Measurements from ENCODE around the gene MIOX. TPM values are rescaled to one million over a fixed set of nuclear protein-coding genes. Genes with fewer than 3 reads are reported as not detected.

MIOX gene
- total and polyA plus RNA-seq, 10 of the 15 experiments (the other 5 are each of a cell fraction or from before 2014, with no cell fraction given) = 0.10 to 0.31 TPM; not detected in 8

DNA sequence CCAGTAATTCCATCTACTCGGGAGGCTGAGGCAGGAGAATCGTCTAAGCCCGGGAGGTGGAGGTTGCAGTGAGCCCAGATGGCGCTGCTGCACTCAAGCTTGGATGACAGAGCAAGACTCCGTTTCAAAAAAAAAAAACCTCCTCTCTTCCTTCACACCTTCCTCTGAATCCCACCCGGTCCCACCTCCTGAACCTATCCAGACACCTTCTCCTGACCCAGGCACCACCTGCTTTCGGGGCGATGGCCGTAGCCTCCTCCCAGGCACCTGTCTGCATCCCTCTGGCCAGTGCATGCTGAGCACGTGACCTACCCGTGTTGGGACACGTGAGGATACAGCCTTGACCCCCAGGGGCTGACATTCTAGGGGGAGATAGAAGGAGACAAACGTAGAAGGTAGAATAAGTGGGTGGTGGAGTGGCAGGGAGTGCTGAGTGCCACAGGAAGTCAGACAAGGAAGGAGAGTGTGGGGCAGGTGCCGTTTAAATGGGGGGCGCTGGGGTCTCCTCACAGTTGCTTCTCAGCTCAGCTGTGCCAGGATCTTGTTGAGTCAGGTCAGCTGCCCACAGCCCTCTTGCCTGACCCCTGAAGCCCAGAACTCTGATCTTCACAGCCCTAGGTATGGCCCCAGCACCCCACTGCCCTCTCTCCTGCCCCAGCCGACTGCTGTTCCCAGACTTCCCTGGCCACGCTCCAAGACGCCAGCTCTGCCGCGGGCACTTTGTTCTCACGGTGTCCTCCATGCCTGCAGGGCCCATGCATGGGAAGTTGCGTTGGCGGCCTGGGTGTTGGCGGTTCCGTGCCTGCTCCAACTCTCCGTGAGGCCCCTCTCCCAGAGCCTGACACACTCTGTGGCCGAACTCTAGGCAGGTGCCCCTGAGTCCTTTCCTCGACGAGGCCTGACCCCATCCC lies 1.2 kb upstream of the MIOX start:
- TF ChIP-seq, protein P1, sequence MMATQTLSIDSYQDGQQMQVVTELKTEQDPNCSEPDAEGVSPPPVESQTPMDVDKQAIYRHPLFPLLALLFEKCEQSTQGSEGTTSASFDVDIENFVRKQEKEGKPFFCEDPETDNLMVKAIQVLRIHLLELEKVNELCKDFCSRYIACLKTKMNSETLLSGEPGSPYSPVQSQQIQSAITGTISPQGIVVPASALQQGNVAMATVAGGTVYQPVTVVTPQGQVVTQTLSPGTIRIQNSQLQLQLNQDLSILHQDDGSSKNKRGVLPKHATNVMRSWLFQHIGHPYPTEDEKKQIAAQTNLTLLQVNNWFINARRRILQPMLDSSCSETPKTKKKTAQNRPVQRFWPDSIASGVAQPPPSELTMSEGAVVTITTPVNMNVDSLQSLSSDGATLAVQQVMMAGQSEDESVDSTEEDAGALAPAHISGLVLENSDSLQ (IDR thresholded peaks at IDR 0.05) = no peak
- TF ChIP-seq, protein P2, sequence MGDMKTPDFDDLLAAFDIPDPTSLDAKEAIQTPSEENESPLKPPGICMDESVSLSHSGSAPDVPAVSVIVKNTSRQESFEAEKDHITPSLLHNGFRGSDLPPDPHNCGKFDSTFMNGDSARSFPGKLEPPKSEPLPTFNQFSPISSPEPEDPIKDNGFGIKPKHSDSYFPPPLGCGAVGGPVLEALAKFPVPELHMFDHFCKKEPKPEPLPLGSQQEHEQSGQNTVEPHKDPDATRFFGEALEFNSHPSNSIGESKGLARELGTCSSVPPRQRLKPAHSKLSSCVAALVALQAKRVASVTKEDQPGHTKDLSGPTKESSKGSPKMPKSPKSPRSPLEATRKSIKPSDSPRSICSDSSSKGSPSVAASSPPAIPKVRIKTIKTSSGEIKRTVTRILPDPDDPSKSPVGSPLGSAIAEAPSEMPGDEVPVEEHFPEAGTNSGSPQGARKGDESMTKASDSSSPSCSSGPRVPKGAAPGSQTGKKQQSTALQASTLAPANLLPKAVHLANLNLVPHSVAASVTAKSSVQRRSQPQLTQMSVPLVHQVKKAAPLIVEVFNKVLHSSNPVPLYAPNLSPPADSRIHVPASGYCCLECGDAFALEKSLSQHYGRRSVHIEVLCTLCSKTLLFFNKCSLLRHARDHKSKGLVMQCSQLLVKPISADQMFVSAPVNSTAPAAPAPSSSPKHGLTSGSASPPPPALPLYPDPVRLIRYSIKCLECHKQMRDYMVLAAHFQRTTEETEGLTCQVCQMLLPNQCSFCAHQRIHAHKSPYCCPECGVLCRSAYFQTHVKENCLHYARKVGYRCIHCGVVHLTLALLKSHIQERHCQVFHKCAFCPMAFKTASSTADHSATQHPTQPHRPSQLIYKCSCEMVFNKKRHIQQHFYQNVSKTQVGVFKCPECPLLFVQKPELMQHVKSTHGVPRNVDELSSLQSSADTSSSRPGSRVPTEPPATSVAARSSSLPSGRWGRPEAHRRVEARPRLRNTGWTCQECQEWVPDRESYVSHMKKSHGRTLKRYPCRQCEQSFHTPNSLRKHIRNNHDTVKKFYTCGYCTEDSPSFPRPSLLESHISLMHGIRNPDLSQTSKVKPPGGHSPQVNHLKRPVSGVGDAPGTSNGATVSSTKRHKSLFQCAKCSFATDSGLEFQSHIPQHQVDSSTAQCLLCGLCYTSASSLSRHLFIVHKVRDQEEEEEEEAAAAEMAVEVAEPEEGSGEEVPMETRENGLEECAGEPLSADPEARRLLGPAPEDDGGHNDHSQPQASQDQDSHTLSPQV (IDR thresholded peaks at IDR 0.05) = no peak
- no peak for TF ChIP-seq SREBF2 (IDR thresholded peaks at IDR 0.05; ENCODE audit: low read length)
- peak; percentile 37; the same call in 1 of the 2 replicates for TF ChIP-seq RAD51 (IDR thresholded peaks at IDR 0.05)
- TF ChIP-seq ETV6 (conservative IDR thresholded peaks at IDR 0.05 in 1 of 2, IDR thresholded peaks at IDR 0.05 in 1 of 2; ENCODE audit: borderline replicate concordance in 1 of 2, low read depth in 1 of 2) = no peak
- no peak for TF ChIP-seq KDM1A (IDR thresholded peaks at IDR 0.05; ENCODE audit: borderline replicate concordance)
- TF ChIP-seq KLF5 (IDR thresholded peaks at IDR 0.05; ENCODE audit: partially characterized antibody) = no peak
- TF ChIP-seq HDAC2 (IDR thresholded peaks at IDR 0.05) = no peak
- TF ChIP-seq MTA2 (IDR thresholded peaks at IDR 0.05; ENCODE audit: low read depth) = no peak
- peak in 1 of 2 experiments; percentile 76; a peak in 2 of 4 replicates for TF ChIP-seq BHLHE40 (IDR thresholded peaks at IDR 0.05; ENCODE audit: borderline replicate concordance in 1 of 2, low read depth in 2 of 2, low read length in 1 of 2)
- no peak for TF ChIP-seq ZNF24 (IDR thresholded peaks at IDR 0.05)
- TF ChIP-seq EP300 (IDR thresholded peaks at IDR 0.05; ENCODE audit: borderline replicate concordance in 1 of 2, control insufficient read depth in 1 of 2, low read depth in 2 of 2, low read length in 2 of 2) = no peak
- H3K79me2 ChIP-seq (ENCODE audit: control insufficient read depth, insufficient read depth, low read length) = no peaks in the 10 kb centered on the region
- no peaks in the 10 kb centered on the region for H3K9me3 ChIP-seq (replicated peaks; ENCODE audit: control insufficient read depth, insufficient read depth, low read length)
- ChIA-PET SMC1A (ENCODE audit: uncharacterized antibody, unreplicated experiment) (no interaction called here), POLR2A (interaction anchor here (1.3 kb wide), 1 partner anchor 17 kb away, joined by 3 read pairs; no protein-coding TSS in a partner anchor), CTCF (interaction anchor here (0.6 to 4.1 kb wide), 4 partner anchors 12 to 197 kb away, joined by 3 to 29 read pairs (median 6); partner anchors contain the start of gene SCO2), RAD21 (ENCODE audit: unreplicated experiment) (interaction anchor here (0.6 to 1.7 kb wide), 2 partner anchors 13 to 226 kb away, joined by 3 to 5 read pairs; no protein-coding TSS in a partner anchor)
- ATAC-seq (no peak), FAIRE-seq (no peak), DNase-seq (ENCODE audit: low read depth, low spot score) (no peak)
- H3K36me3 ChIP-seq (ENCODE audit: control insufficient read depth in 2 of 2, insufficient read depth in 2 of 2, low read length in 1 of 2) = no peaks in the 10 kb centered on the region
- in situ Hi-C loops (cut with MboI) = no loop called here
- no TSS peak for BruUV-seq (replicated peaks)
- H4K20me1 ChIP-seq (ENCODE audit: control insufficient read depth, insufficient read depth) = no peaks in the 10 kb centered on the region
- intact Hi-C loops (cut with micrococcal nuclease; ENCODE audit: unreplicated experiment) = no loop called here
- no peak overlapping the region for H2AFZ ChIP-seq (ENCODE audit: control insufficient read depth, low read depth, low read length)
- peaks cover 0 to 3% of the 10 kb centered on the region in 2 experiments; a peak in 2 of 4 replicates for H3K27me3 ChIP-seq (replicated peaks in 1 of 2; ENCODE audit: control insufficient read depth in 2 of 2, insufficient read depth in 2 of 2, low read length in 1 of 2)
- no peak overlapping the region for H3K4me3 ChIP-seq
- no peak overlapping the region for H3K27ac ChIP-seq (ENCODE audit: control insufficient read depth, insufficient read depth)
- 42% methylated on average over 26 of the region's 29 CpGs for WGBS (ENCODE audit: insufficient coverage, insufficient replicate concordance, low lambda C conversion rate, missing lambda C conversion rate)
- no peak overlapping the region for H3K9ac ChIP-seq (ENCODE audit: control insufficient read depth, insufficient read depth, low read length)
- H3K4me1 ChIP-seq (ENCODE audit: control insufficient read depth, insufficient read depth, low read length) = no peaks in the 10 kb centered on the region
- H3K4me2 ChIP-seq (ENCODE audit: control insufficient read depth, insufficient read depth) = no peak overlapping the region
